Ectodermal cell (in vitro differentiated cells): ENCODE data around the gene SGMS1.
"Not testable (repeated sequence)": the region's sequence is repeated elsewhere in the genome, so short reads cannot be mapped to it uniquely, and the experiment has no call there.

ENCODE experiments used
- H3K27ac ChIP-seq: 2 replicates; pipeline ENCODE4 v1.7.0; 2013; ENCODE audit warnings: mild to moderate bottlenecking, low read depth, low read length; ENCODE audit not compliant: insufficient read depth, poor library complexity, severe bottlenecking
- H3K27me3 ChIP-seq: 2 replicates; pipeline ENCODE4 v1.7.0; 2013; ENCODE audit warnings: mild to moderate bottlenecking, low read length; ENCODE audit not compliant: insufficient read depth, control insufficient read depth, poor library complexity, severe bottlenecking
- H3K36me3 ChIP-seq: one replicate; pipeline ENCODE4 v1.7.0; 2013; ENCODE audit warnings: low read length; ENCODE audit not compliant: control insufficient read depth, insufficient read depth
- H3K4me1 ChIP-seq: one replicate; pipeline ENCODE4 v1.7.0; 2013; ENCODE audit warnings: low read length; ENCODE audit not compliant: control insufficient read depth, insufficient read depth
- H3K4me3 ChIP-seq: 2 replicates; pipeline ENCODE4 v1.7.0; 2013; ENCODE audit warnings: low read depth, low read length, control low read depth; ENCODE audit not compliant: insufficient read depth
- H3K9me3 ChIP-seq: 2 replicates; pipeline ENCODE4 v1.7.0; 2013; ENCODE audit warnings: mild to moderate bottlenecking, low read length, moderate library complexity; ENCODE audit not compliant: control insufficient read depth
- WGBS, 2 experiments: methylation state at CpG; one replicate each; pipeline ENCODE4 v1.1.7; 2013; ENCODE audit warnings: missing lambda C conversion rate in 2 of 2; 5-methylcytosine and 5-hydroxymethylcytosine counted together

Gene SGMS1

GRCh38 chr10:50550291-50550839 is 73.4 kb downstream of the SGMS1 start:
- Histone ChIP-seq H3K4me3 (no peak overlapping the region), H3K27ac (no peak overlapping the region), H3K27me3 (no peaks in the 10 kb centered on the region), H3K36me3 (no peaks in the 10 kb centered on the region), H3K4me1 (peaks cover 6% of the 10 kb centered on the region), H3K9me3 (no peaks in the 10 kb centered on the region)
- WGBS, 2 experiments = 72 to 80% methylated on average over 4 of the region's 4 CpGs

DNA sequence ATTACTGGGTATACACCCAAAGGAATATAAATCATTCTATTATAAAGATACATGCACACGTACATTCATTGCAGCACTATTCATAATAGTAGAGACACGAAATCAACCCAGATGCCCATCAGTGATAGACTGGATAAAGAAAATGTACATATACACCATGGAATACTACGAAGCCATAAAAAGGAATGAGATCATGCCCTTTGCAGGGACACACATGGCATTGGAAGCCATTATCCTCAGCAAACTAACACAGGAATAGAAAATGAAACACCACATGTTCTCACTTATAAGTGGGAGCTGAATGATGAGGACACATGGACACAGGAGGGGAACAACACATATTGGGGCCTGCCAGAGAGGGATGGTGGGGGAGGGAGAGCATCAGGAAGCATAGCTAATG is 74.6 kb downstream of the SGMS1 start:
- not testable (repeated sequence) for H3K4me3 ChIP-seq, H3K9me3 ChIP-seq, H3K27me3 ChIP-seq, H3K27ac ChIP-seq, H3K4me1 ChIP-seq, H3K36me3 ChIP-seq
- 91 to 93% methylated on average over 3 of the region's 3 CpGs for WGBS, 2 experiments

DNA sequence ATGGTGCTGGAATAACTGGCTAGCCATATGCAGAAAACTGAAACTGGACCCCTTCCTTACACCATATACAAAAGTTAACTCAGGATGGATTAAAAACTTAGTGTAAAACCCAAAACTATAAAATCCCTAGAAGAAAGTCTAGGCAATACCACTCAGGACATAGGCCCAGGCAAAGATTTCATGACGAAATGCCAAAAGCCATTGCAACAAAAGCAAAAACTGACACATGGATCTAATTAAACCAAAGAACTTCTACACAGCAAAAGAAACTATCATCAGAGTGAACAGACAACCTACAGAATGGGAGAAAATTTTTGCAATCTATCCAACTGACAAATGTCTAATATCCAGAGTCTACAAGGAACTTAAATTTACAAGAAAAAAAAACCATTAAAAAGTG is 75.3 kb downstream of the SGMS1 start:
- not testable (repeated sequence) for H3K4me3 ChIP-seq, H3K27me3 ChIP-seq, H3K27ac ChIP-seq, H3K36me3 ChIP-seq, H3K9me3 ChIP-seq, H3K4me1 ChIP-seq
- WGBS, 2 experiments = 95 to 97% methylated on average over 1 of the region's 1 CpG

GRCh38 chr10:50546287-50546686 is 77.5 kb downstream of the SGMS1 start:
- H3K9me3 ChIP-seq, H3K36me3 ChIP-seq, H3K27me3 ChIP-seq, H3K4me1 ChIP-seq, H3K27ac ChIP-seq, H3K4me3 ChIP-seq: not testable (repeated sequence)
- 75 to 100% methylated on average over 1 of the region's 1 CpG for WGBS, 2 experiments

- no peak overlapping the region for H3K27ac ChIP-seq
- H3K36me3 ChIP-seq = no peaks in the 10 kb centered on the region
- no peaks in the 10 kb centered on the region for H3K4me1 ChIP-seq
- 81 to 100% methylated on average over 1 of the region's 1 CpG for WGBS, 2 experiments
- no peak overlapping the region for H3K4me3 ChIP-seq
- no peaks in the 10 kb centered on the region for H3K9me3 ChIP-seq
- no peaks in the 10 kb centered on the region for H3K27me3 ChIP-seq
Measured at GRCh38 chr10:50545846-50546245, 77.9 kb downstream of the SGMS1 start.

DNA sequence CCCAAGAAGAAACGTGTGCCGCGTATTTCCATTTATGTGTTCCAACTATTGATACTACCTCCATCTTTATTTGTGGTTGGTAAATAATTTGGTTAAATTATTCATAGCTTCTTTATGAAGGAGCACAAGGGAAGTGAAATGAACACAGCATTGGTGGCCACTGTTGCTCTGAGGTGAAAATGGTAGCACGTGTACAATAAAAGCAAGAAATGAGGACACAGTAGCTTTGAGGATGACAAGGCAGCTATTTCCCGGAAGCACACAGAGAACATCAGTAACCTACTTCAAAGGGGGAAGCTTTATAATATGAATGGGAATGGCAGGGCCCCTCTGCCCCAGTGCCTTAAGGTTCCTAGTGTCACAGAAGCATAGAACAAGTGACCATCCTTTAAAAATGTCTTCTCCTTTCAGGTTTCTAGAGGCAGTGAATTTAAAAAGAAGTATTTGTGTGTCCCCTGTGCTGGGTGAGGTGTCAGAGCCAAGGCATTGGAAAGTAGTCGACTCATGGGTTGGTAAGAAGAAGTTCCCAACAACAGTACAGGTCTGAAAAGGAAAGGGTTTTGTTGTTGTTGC is 78.8 kb downstream of the SGMS1 start:
- 79 to 84% methylated on average over 3 to 5 of the region's 6 CpGs for WGBS, 2 experiments
- no peak overlapping the region for H3K27ac ChIP-seq
- no peaks in the 10 kb centered on the region for H3K9me3 ChIP-seq
- H3K27me3 ChIP-seq = no peaks in the 10 kb centered on the region
- H3K4me1 ChIP-seq = no peaks in the 10 kb centered on the region
- H3K4me3 ChIP-seq = no peak overlapping the region
- H3K36me3 ChIP-seq = no peaks in the 10 kb centered on the region

GRCh38 chr10:50544095-50544856 is 79.5 kb downstream of the SGMS1 start:
- 89 to 93% methylated on average over 3 of the region's 3 CpGs for WGBS, 2 experiments
- no peak overlapping the region for H3K27ac ChIP-seq

GRCh38 chr10:50542871-50543270 is 80.9 kb downstream of the SGMS1 start:
- Histone ChIP-seq H3K4me1 (no peaks in the 10 kb centered on the region), H3K4me3 (no peak overlapping the region), H3K27me3 (no peaks in the 10 kb centered on the region), H3K27ac (no peak overlapping the region), H3K36me3 (no peaks in the 10 kb centered on the region), H3K9me3 (no peaks in the 10 kb centered on the region)

More at GRCh38 chr10:50544095-50544856, 79.5 kb downstream of the SGMS1 start:
- no peak overlapping the region for H3K4me3 ChIP-seq
- no peaks in the 10 kb centered on the region for H3K4me1 ChIP-seq
- H3K27me3 ChIP-seq = no peaks in the 10 kb centered on the region
- H3K9me3 ChIP-seq = no peaks in the 10 kb centered on the region
- no peaks in the 10 kb centered on the region for H3K36me3 ChIP-seq

GRCh38 chr10:50541921-50542320 is 81.8 kb downstream of the SGMS1 start:
- Histone ChIP-seq H3K4me3 (no peak overlapping the region), H3K9me3 (no peaks in the 10 kb centered on the region), H3K36me3 (no peaks in the 10 kb centered on the region), H3K27me3 (no peaks in the 10 kb centered on the region), H3K4me1 (no peaks in the 10 kb centered on the region), H3K27ac (no peak overlapping the region)
- WGBS, 2 experiments = 95 to 99% methylated on average over 3 to 4 of the region's 4 CpGs

DNA sequence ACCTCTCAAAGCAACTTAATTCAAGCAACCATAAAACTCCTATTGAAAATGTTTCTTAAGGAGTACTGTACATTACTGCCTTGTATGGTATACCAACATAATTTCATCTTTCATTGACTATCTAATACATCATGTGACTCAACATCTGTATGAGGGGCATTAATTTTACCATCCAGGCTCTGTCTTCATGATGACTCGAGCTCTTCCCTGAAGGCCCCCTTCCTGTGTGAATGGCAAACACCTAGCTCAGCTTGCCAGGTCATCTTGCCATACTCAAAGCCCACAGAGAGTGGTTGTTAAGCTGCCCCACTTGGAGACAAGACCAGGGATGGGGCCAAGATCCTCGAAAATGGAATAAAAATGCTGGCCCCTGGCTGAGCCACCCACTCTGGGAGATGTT is 82.4 kb downstream of the SGMS1 start:
- no peaks in the 10 kb centered on the region for H3K9me3 ChIP-seq
- no peak overlapping the region for H3K4me3 ChIP-seq
- H3K27ac ChIP-seq = no peak overlapping the region
- no peaks in the 10 kb centered on the region for H3K27me3 ChIP-seq
- WGBS, 2 experiments = 74 to 82% methylated on average over 2 of the region's 2 CpGs
- no peaks in the 10 kb centered on the region for H3K36me3 ChIP-seq
- H3K4me1 ChIP-seq = no peaks in the 10 kb centered on the region
